ENCODE results near the gene MTMR10. TPM values are rescaled to one million over a fixed set of nuclear protein-coding genes. Genes with fewer than 3 reads are reported as not detected.

Gene MTMR10
- polyA plus RNA-seq (ENCODE audit: insufficient read length in 4 of 4), result 10 to 100 TPM; 47.9 to 69.1 (median 58.5) TPM

- peak in 3 of 4 donors; percentile 47 to 54 (median 54) for DNase-seq (ENCODE audit: low read depth in 4 of 4, low spot score in 2 of 4)
These were observed at the start of gene MTMR10 for GRCh38 chr15:30991255-30992235. MTMR10 (minus strand) TSS chr15:30991628; CDS start chr15:30991506, 122 bp downstream.

- DNase-seq (ENCODE audit: low read depth in 4 of 4, low spot score in 2 of 4), result no peak
These were observed 49.2 kb upstream of the MTMR10 start for GRCh38 chr15:31040611-31041010.

- DNase-seq (ENCODE audit: low read depth in 4 of 4, low spot score in 2 of 4), result no peak
These were observed 48.5 kb upstream of the MTMR10 start for GRCh38 chr15:31039961-31040360.

DNA sequence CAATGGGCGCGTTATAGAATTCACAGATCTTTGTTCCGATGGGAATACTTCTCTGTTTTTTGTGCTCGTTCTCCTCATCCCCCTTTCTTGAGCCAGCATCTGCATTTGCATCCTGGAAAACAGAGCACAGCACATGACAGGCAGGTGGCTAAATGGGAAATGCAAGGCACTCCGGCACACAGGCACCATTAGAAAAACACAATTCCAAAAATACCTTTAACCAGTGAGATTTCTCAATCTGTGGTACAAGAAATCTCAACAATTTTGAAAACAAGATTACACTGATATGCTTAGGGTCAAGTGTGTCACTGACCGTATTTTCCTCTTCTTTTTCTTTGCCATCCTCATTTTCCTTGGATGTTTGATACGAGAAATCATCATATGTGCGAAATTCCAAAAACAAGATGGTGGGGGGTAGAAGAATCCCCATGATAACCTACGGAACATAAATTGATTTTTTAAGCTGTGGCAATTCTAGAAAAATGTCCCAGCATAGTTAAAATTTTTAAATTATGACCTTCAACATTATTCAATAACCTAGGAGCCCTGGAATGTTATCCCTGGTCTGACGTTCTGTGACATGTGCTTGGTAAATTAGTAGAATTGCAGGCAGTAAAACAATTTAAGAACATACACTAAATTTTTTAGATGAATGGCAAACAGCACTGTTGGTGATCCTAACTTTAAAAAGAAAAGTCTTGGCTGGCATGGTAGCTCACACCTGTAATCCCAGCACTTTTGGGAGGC, 46.5 kb upstream of the MTMR10 start:
- DNase-seq (ENCODE audit: low read depth in 4 of 4, low spot score in 2 of 4), result no peak

- no peak for DNase-seq (ENCODE audit: low read depth in 4 of 4, low spot score in 2 of 4)
These were observed 45.4 kb upstream of the MTMR10 start for GRCh38 chr15:31036783-31037182.

- no peak for DNase-seq (ENCODE audit: low read depth in 4 of 4, low spot score in 2 of 4)
These were observed 44.2 kb upstream of the MTMR10 start for GRCh38 chr15:31035610-31036009.

- no peak for DNase-seq (ENCODE audit: low read depth in 4 of 4, low spot score in 2 of 4)
These were observed 42.7 kb upstream of the MTMR10 start for GRCh38 chr15:31034152-31034551.

- DNase-seq (ENCODE audit: low read depth in 4 of 4, low spot score in 2 of 4), result no peak
These were observed 41.5 kb upstream of the MTMR10 start for GRCh38 chr15:31032961-31033371.

DNA sequence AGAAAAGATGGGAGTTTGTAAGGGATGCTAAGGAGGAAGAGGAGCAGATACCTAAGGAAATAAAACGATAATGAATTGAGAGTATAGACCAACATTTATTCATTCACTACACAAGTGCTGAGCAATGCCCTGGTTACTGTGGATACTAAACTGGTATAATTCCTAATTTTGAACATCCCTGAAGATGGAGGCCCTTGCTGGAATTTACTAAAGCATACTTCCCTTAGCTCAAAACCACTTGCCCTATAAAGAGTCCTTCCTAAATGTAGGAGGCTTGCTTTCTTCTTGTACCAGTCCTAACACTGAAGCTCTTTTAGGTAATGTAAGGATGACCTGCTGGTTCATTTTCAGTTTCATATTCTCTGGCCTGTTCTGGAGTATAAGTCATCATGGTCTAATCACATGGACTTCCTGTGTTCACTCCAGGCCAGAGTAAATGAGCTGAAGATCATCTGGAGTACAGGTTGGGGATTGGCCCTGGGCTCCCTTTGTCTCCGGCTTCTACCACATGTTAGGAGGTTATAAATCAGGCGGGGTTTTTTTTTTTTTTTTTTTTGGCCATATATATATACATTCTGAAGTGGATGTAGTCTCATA, 40.1 kb upstream of the MTMR10 start:
- DNase-seq (ENCODE audit: low read depth in 4 of 4, low spot score in 2 of 4), result no peak

GRCh38 chr15:31027910-31028578, 36.6 kb upstream of the MTMR10 start:
- DNase-seq (ENCODE audit: low read depth in 4 of 4, low spot score in 2 of 4), result no peak

DNA sequence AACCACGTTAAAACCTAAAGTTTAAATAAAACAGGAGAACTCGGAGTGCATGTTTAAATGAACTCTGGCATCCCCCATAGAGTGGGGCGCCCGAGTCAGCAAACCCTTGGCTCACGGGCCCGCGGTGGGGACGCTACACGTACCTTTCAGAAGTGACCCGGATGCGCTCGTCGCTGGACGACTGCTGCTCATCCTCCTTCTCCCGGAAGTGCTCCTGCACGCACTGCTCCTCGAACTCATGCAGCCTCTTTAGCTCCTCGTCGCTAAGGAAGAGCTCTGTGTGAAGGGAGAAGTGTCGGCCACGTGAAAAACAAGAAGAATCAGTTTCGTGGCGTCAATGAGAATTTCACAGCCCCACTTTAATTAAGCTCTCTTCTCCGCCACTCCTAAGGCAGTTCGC, 34.6 kb upstream of the MTMR10 start:
- DNase-seq (ENCODE audit: low read depth in 4 of 4, low spot score in 2 of 4), result no peak

- no peak for DNase-seq (ENCODE audit: low read depth in 4 of 4, low spot score in 2 of 4)
These were observed 33.6 kb upstream of the MTMR10 start for GRCh38 chr15:31024979-31025378.

DNA sequence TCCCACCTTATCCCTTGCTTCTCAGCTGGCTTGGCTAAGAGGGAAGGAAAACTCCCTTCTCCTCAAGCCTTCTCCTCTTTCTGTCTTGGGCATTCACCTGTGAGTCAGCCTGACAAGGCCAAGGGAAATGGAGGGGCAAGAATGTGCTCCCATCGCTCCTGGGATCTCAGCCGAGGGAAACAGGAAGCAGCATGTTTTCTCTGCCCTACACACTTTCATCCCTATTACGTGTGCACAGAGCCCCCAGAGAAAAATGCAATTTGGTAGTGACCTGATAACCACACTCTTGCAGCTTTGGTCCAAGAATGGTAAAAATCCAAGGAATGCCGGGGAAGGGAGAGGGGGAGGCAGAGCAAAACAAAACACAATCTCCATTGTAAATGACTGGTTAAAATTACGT, 32.9 kb upstream of the MTMR10 start:
- DNase-seq (ENCODE audit: low read depth in 4 of 4, low spot score in 2 of 4), result peak in 3 of 4 donors; percentile 45 to 64 (median 49)

DNA sequence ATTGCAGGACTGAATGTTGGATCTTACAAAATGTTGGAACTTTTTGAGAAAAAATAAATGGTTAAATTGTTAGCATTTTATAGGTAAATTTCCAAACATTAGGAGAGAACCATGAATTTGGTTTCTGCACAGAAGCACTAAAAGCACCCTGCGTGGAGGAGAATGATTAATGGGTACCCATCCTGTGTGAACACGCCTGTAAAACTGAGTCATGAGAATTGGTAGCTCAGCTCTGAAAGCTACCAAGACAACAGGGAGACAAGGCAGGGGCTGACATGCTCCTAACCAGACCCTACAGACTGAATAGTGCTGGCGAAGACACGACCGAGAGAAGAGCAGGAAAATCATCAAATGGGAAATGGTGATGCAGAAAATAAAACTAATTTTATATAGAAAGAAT, 32.4 kb upstream of the MTMR10 start:
- no peak for DNase-seq (ENCODE audit: low read depth in 4 of 4, low spot score in 2 of 4)

GRCh38 chr15:31021067-31021665, 29.7 kb upstream of the MTMR10 start:
- no peak for DNase-seq (ENCODE audit: low read depth in 4 of 4, low spot score in 2 of 4)

GRCh38 chr15:31020542-31020941, 29.1 kb upstream of the MTMR10 start:
- no peak for DNase-seq (ENCODE audit: low read depth in 4 of 4, low spot score in 2 of 4)

DNA sequence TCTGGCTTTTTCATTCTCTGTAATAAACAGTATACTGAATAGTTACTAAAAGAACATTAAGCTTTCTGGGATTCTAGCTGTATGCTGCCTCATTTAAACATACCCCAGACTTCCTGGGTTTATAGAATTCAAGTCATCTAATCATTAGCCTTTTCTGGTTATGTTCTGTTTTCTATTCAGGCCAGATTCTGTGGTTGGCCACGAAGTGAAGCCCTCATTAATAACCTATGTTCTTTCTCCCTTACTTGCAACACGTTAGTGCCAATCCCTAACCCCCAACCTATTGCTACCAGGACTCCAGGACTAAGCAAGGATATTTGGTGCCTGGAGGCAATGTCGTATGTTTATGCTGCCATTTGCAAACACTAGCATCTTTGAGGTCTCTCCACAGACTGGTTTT, 28.6 kb upstream of the MTMR10 start:
- DNase-seq (ENCODE audit: low read depth in 4 of 4, low spot score in 2 of 4), result no peak

DNA sequence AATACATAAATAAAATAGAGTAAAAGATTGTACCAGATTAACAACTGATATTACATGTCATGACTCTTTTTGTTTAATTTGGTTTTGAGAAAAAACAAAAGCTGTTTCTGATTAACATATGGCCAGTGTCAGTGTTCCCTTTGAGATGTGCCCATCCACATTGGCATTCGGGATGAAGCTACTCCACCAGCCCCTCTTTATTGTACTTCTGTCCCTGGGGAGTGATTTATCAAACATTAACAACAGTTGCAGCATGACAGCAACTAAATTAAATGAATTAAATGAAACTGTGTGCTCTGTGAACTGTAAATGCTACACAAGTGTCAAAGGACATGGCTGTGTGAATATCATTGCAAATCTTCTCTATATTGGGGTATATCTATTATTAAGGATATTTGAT, 25.9 kb upstream of the MTMR10 start:
- DNase-seq (ENCODE audit: low read depth in 4 of 4, low spot score in 2 of 4), result no peak

- DNase-seq (ENCODE audit: low read depth in 4 of 4, low spot score in 2 of 4), result no peak
These were observed 25.1 kb upstream of the MTMR10 start for GRCh38 chr15:31016446-31016915.

DNA sequence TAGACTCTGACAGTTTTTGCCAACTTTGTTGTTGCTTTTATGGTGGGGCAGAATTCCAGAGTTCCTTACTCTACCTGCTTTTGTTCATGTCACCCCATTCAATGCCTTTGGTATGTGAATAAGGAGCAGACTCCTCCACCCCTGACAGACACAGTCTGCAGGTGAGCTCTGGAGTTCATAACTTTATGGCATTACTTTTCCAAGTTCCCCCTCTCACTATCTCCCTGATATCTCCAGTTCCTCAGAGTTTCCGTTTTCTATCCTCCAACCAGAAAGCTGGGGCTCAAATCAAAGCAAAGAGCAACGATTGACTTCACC, 23.1 kb upstream of the MTMR10 start:
- no peak for DNase-seq (ENCODE audit: low read depth in 4 of 4, low spot score in 2 of 4)

Measured in left renal cortex interstitium (tissue), 4 donors.